Measurements from ENCODE around the gene OR2V2. TPM values are rescaled to one million over a fixed set of nuclear protein-coding genes. Genes with fewer than 3 reads are reported as not detected.

The OR2V2 gene
- total and polyA plus RNA-seq, 2 donors (not counting 3 experiments of a cell fraction or from before 2014, with no cell fraction given): not detected

DNA sequence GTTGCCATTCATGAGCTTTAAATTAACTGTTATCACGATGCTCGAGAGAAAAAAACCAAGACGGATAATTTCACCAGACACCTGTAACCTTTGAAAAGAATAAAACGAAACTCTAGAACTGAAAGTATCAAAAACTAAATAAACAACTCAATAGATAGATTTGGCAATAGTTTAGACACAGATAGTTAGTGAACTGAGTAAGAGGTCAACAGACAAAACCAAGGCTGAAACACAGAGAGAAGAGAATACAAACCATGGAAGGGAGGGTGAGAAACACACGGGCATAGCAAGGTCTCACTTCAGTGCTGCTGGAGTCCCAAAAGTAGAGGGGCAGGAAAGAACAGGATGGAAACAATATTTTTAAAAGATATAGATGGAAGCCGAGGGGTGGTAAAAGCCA lies 13.1 kb upstream of the OR2V2 start:
- peak; percentile 26 for FAIRE-seq
- dilution Hi-C loops (cut with MboI; ENCODE audit: extremely low pct_ligation_motif_present, low sequenced_read_pairs): no loop called here
- Histone ChIP-seq H3K36me3 (ENCODE audit: control insufficient read depth in 2 of 2, extremely low read depth in 1 of 2, insufficient read depth in 2 of 2, low read length in 2 of 2) (no peaks in the 10 kb centered on the region), H3K9me1 (replicated peaks; ENCODE audit: control insufficient read depth, extremely low read depth, insufficient read depth, low read length) (no peaks in the 10 kb centered on the region), H3K27ac (ENCODE audit: insufficient read depth, low read depth, low read length) (no peak overlapping the region), H3K4me2 (ENCODE audit: insufficient read depth, low read length) (no peak overlapping the region), H3K27me3 (ENCODE audit: control insufficient read depth in 2 of 2, insufficient read depth in 2 of 2, low read length in 2 of 2) (no peaks in the 10 kb centered on the region), H3K79me2 (ENCODE audit: control insufficient read depth, insufficient read depth, low read length) (no peaks in the 10 kb centered on the region), H3K9me3 (replicated peaks; ENCODE audit: control insufficient read depth, insufficient read depth, low read length) (no peaks in the 10 kb centered on the region), H3K4me3 (replicated peaks in 1 of 3; ENCODE audit: insufficient read depth in 1 of 3, low read depth in 1 of 3, low read length in 3 of 3) (no peak overlapping the region), H2AFZ (ENCODE audit: low read depth, low read length) (no peak overlapping the region), H3K9ac (replicated peaks; ENCODE audit: extremely low read depth, insufficient read depth, low read length) (no peak overlapping the region), H3K4me1 (ENCODE audit: control insufficient read depth, extremely low read depth, insufficient read depth, low read length) (peaks cover 6% of the 10 kb centered on the region), H4K20me1 (replicated peaks; ENCODE audit: control insufficient read depth, extremely low read depth, insufficient read depth, low read length) (no peaks in the 10 kb centered on the region)
- CTCF ChIA-PET: interaction anchor here (0.8 to 0.9 kb wide), 3 partner anchors 17 to 50 kb away, joined by 3 to 4 read pairs (median 3); no protein-coding TSS in a partner anchor
- POLR2A ChIA-PET: no interaction called here
- BruUV-seq (replicated peaks): no TSS peak
- no peak for DNase-seq (ENCODE audit: low read depth, low spot score)
- no peak for TF ChIP-seq MYC (IDR thresholded peaks at IDR 0.05; ENCODE audit: low read depth, low read length)
- TF ChIP-seq, protein P1, sequence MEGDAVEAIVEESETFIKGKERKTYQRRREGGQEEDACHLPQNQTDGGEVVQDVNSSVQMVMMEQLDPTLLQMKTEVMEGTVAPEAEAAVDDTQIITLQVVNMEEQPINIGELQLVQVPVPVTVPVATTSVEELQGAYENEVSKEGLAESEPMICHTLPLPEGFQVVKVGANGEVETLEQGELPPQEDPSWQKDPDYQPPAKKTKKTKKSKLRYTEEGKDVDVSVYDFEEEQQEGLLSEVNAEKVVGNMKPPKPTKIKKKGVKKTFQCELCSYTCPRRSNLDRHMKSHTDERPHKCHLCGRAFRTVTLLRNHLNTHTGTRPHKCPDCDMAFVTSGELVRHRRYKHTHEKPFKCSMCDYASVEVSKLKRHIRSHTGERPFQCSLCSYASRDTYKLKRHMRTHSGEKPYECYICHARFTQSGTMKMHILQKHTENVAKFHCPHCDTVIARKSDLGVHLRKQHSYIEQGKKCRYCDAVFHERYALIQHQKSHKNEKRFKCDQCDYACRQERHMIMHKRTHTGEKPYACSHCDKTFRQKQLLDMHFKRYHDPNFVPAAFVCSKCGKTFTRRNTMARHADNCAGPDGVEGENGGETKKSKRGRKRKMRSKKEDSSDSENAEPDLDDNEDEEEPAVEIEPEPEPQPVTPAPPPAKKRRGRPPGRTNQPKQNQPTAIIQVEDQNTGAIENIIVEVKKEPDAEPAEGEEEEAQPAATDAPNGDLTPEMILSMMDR (IDR thresholded peaks at IDR 0.05; ENCODE audit: extremely low read depth in 1 of 2, insufficient read depth in 1 of 2, low read depth in 1 of 2, low read length in 2 of 2): no peak
- no peak for TF ChIP-seq POLR2A (IDR thresholded peaks at IDR 0.05; ENCODE audit: low read depth, low read length)
- intact Hi-C loops (cut with micrococcal nuclease): loop anchor here (10.0 kb wide), 1 partner anchor 1649 kb away; no protein-coding TSS in a partner anchor

DNA sequence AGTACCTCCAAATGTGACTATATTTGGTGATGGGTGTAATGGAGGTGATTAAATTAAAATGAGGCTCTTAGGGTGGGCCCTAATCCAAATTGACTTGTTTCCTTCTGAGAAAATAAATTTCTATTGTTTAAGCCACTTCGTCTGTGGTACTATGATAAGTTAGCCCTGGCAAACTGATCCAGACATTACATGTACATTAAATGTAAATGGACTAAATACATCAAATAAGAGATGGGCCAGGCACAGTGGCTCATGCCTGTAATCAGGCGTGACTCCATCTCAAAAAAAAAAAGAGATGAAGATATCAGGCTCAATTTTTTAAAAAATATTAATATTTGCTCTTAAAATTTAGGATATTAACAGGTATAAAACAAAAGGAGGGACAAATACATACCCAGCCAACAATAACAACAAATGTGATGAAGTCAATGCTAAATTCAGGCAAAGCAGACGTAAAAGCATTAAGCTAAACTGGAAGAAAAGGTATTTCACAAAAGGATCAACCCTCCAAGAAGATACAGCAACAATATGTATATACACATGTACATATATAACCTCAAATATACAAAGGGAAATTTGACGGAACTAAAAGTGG lies 10.9 kb upstream of the OR2V2 start:
- Histone ChIP-seq H3K36me3 (ENCODE audit: control insufficient read depth in 2 of 2, extremely low read depth in 1 of 2, insufficient read depth in 2 of 2, low read length in 2 of 2) (no peaks in the 10 kb centered on the region), H3K27ac (ENCODE audit: insufficient read depth, low read depth, low read length) (no peak overlapping the region), H3K9ac (replicated peaks; ENCODE audit: extremely low read depth, insufficient read depth, low read length) (no peak overlapping the region), H3K79me2 (ENCODE audit: control insufficient read depth, insufficient read depth, low read length) (no peaks in the 10 kb centered on the region), H4K20me1 (replicated peaks; ENCODE audit: control insufficient read depth, extremely low read depth, insufficient read depth, low read length) (no peaks in the 10 kb centered on the region), H2AFZ (ENCODE audit: low read depth, low read length) (no peak overlapping the region), H3K9me3 (replicated peaks; ENCODE audit: control insufficient read depth, insufficient read depth, low read length) (no peaks in the 10 kb centered on the region), H3K9me1 (replicated peaks; ENCODE audit: control insufficient read depth, extremely low read depth, insufficient read depth, low read length) (no peaks in the 10 kb centered on the region), H3K4me3 (replicated peaks in 1 of 3; ENCODE audit: insufficient read depth in 1 of 3, low read depth in 1 of 3, low read length in 3 of 3) (no peak overlapping the region), H3K4me2 (ENCODE audit: insufficient read depth, low read length) (no peak overlapping the region), H3K4me1 (ENCODE audit: control insufficient read depth, extremely low read depth, insufficient read depth, low read length) (peaks cover 6% of the 10 kb centered on the region), H3K27me3 (ENCODE audit: control insufficient read depth in 2 of 2, insufficient read depth in 2 of 2, low read length in 2 of 2) (no peaks in the 10 kb centered on the region)
- FAIRE-seq: no peak
- dilution Hi-C loops (cut with MboI; ENCODE audit: extremely low pct_ligation_motif_present, low sequenced_read_pairs): no loop called here
- no peak for DNase-seq (ENCODE audit: low read depth, low spot score)
- TF ChIP-seq, protein P2, sequence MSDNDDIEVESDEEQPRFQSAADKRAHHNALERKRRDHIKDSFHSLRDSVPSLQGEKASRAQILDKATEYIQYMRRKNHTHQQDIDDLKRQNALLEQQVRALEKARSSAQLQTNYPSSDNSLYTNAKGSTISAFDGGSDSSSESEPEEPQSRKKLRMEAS (IDR thresholded peaks at IDR 0.05; ENCODE audit: insufficient read depth, insufficient read length): no peak
- TF ChIP-seq GATA2 (IDR thresholded peaks at IDR 0.05; ENCODE audit: insufficient read depth, insufficient read length, low read depth, low read length) (no peak), POLR2AphosphoS5 (IDR thresholded peaks at IDR 0.05; ENCODE audit: insufficient read depth, low read depth, low read length) (no peak), EZH2 (IDR thresholded peaks at IDR 0.05; ENCODE audit: borderline replicate concordance, low read depth, low read length, severe bottlenecking) (no peak)
- ChIA-PET CTCF (no interaction called here), POLR2A (no interaction called here)
- BruUV-seq (replicated peaks): no TSS peak
- intact Hi-C loops (cut with micrococcal nuclease): loop anchor here (10.0 kb wide), 1 partner anchor 1652 kb away; no protein-coding TSS in a partner anchor

Measured in endothelial cell of umbilical vein (primary cell).